ENCODE measurements around the gene CCNC.

The CCNC gene

DNA sequence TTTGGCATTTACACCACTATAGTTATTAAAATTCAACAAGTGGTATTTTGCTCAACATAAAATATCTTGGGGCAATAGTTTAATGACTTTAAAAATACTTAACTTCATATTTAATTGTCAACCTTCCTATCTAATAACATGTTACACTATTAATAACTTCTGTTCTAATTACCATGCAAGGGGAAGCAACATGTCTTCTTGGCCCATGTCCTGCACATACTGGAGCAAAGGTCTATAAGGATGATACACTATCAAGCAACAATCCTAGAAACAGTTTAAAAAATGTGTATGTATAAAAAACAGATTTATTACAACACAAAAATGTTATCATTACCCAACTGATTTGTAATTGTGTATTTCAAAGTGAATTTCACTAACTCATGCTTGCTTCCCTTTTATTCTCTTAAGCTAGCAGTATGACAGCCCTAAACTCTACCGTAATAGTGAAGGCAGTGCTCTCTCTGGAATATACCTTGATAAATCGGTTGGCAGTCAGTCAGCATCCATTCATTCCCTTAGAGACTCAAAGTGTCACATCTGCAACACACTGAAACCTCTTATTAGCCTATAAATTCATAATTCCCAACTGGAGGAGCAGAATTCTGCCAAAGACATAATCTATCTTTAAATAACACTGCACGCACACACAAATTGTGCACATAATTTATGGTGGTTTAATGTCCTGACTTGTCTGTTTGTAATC lies 18.3 kb downstream of the CCNC start:
- FAIRE-seq (no peak), DNase-seq (ENCODE audit: insufficient read length, low spot score) (no peak)
- no peak for TF ChIP-seq SPI1 (IDR thresholded peaks at IDR 0.05; ENCODE audit: low read depth, low read length)
- TF ChIP-seq TAF1 (IDR thresholded peaks at IDR 0.05; ENCODE audit: low read depth, low read length), result no peak
- TF ChIP-seq POU2F2 (IDR thresholded peaks at IDR 0.05; ENCODE audit: low read depth, low read length), result no peak
- no peak for TF ChIP-seq POLR2AphosphoS5 (IDR thresholded peaks at IDR 0.05; ENCODE audit: low read depth, low read length)
- no peak for TF ChIP-seq PAX5 (IDR thresholded peaks at IDR 0.05; ENCODE audit: insufficient read depth, low read length, severe bottlenecking)
- TF ChIP-seq POLR2A (IDR thresholded peaks at IDR 0.05; ENCODE audit: low read depth, low read length), result no peak

DNA sequence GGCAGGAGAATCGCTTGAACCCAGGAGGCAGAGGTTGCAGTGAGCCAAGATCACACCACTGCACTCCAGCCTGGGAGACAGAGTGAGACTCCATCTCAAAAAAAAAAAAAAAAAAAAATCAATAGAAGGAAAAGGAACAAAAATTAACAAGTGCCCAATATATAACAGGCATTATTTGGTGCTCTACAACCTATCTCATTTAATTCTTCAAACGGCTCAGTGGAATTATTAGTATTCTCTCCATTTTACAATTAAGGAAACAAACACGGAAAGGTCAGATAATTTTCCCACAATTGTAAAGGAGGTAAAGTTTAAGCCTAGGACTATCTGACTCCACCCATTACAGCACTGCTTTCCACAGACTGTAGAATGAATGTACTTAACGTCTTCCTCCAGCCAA lies 19.8 kb downstream of the CCNC start:
- DNase-seq (ENCODE audit: insufficient read length, low spot score) (no peak), FAIRE-seq (no peak)
- TF ChIP-seq POLR2AphosphoS5 (IDR thresholded peaks at IDR 0.05; ENCODE audit: low read depth, low read length) (no peak), POLR2A (IDR thresholded peaks at IDR 0.05; ENCODE audit: low read depth, low read length) (no peak)

DNA sequence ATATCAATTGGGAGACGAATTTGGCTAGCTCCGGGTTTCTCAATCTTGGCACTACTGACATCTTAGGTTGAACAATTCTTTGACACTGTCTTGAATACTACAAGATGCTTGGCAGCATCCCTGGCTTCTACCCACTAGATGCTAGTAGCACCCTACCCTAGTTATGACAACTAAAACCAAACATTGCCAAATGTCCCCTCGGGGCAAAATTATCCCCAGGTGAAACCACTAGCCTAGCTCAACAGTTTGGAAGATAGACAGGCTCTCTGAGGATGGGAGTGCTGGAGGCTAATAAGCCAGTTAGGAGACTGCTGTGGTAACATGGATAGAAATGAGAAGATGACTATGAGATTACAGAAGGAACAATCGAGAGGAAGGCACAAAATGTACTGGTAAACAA lies 20.9 kb downstream of the CCNC start:
- TF ChIP-seq TAF1 (IDR thresholded peaks at IDR 0.05; ENCODE audit: low read depth, low read length) (no peak), POLR2A (IDR thresholded peaks at IDR 0.05; ENCODE audit: low read depth, low read length) (no peak), POLR2AphosphoS5 (IDR thresholded peaks at IDR 0.05; ENCODE audit: low read depth, low read length) (no peak), SPI1 (IDR thresholded peaks at IDR 0.05; ENCODE audit: low read depth, low read length) (no peak), PAX5 (IDR thresholded peaks at IDR 0.05; ENCODE audit: insufficient read depth, low read length, severe bottlenecking) (no peak), POU2F2 (IDR thresholded peaks at IDR 0.05; ENCODE audit: low read depth, low read length) (no peak)
- FAIRE-seq (no peak), DNase-seq (ENCODE audit: insufficient read length, low spot score) (no peak)

DNA sequence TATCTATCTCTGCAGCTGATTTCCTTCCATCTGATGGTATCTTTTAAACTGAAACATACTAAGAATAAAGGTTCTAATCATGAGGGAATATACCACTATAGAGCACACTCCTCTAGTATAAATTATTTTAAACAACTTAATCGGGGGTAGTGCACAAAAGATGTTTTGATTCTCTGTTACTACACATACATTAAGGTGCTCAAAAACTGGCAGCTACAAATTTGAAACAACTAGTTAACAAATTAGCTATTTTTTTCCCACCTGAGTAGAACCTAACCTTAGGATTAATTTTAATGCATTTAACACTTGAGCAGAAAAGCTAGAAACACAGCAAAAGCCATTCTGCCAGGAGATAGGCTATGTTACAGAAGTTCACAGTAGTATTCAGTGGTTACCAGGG lies 23.0 kb downstream of the CCNC start:
- no peak for DNase-seq (ENCODE audit: insufficient read length, low spot score)
- no peak for FAIRE-seq
- TF ChIP-seq SPI1 (IDR thresholded peaks at IDR 0.05; ENCODE audit: low read depth, low read length) (no peak), POLR2A (IDR thresholded peaks at IDR 0.05; ENCODE audit: low read depth, low read length) (no peak), TAF1 (IDR thresholded peaks at IDR 0.05; ENCODE audit: low read depth, low read length) (no peak), POLR2AphosphoS5 (IDR thresholded peaks at IDR 0.05; ENCODE audit: low read depth, low read length) (no peak), PAX5 (IDR thresholded peaks at IDR 0.05; ENCODE audit: insufficient read depth, low read length, severe bottlenecking) (no peak), POU2F2 (IDR thresholded peaks at IDR 0.05; ENCODE audit: low read depth, low read length) (no peak)

DNA sequence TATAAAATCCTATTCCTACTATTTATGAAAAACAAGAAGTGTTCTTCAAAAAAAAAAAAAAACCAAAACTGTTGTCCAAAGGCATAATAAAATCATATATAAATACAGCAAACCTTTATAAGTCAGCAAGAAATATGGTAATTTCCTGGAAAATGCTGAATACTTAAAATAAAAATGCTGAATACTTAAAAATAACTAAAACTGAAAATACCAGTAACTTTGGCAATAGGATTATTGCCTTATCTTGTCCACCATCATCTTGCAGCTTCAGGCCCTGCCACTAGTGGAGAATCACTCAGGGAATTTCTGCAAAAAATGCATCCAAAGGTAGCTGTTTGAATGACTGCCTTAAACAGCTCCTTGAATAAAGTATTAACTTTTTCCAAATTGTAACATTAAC lies 24.5 kb downstream of the CCNC start:
- TF ChIP-seq TAF1 (IDR thresholded peaks at IDR 0.05; ENCODE audit: low read depth, low read length), result no peak
- no peak for TF ChIP-seq POLR2AphosphoS5 (IDR thresholded peaks at IDR 0.05; ENCODE audit: low read depth, low read length)
- FAIRE-seq (no peak), DNase-seq (ENCODE audit: insufficient read length, low spot score) (no peak)

DNA sequence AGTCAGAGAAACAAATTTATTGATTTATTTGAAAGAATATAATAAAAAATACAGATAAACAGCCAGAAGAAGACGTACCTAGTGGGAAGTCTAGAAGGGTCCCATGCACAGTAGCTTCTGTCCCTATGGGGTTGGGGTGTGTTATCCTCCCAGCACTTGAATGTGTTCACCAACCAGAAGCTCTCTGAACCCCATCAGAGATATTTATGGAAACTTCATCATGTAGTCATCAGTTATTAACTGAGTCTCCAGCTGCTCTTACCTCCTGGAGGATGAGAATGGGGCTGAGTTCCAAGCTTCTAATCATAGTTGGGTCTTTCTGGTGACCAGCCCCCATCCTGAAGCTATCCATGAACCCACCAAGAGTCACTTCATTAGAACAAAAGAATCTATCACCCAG lies 37.8 kb downstream of the CCNC start:
- no peak for DNase-seq (ENCODE audit: insufficient read length, low spot score)
- TF ChIP-seq POU2F2 (IDR thresholded peaks at IDR 0.05; ENCODE audit: low read depth, low read length) (no peak), POLR2AphosphoS5 (IDR thresholded peaks at IDR 0.05; ENCODE audit: low read depth, low read length) (no peak), SPI1 (IDR thresholded peaks at IDR 0.05; ENCODE audit: low read depth, low read length) (no peak), POLR2A (IDR thresholded peaks at IDR 0.05; ENCODE audit: low read depth, low read length) (no peak), PAX5 (IDR thresholded peaks at IDR 0.05; ENCODE audit: insufficient read depth, low read length, severe bottlenecking) (no peak), TAF1 (IDR thresholded peaks at IDR 0.05; ENCODE audit: low read depth, low read length) (no peak)
- no peak for FAIRE-seq

DNA sequence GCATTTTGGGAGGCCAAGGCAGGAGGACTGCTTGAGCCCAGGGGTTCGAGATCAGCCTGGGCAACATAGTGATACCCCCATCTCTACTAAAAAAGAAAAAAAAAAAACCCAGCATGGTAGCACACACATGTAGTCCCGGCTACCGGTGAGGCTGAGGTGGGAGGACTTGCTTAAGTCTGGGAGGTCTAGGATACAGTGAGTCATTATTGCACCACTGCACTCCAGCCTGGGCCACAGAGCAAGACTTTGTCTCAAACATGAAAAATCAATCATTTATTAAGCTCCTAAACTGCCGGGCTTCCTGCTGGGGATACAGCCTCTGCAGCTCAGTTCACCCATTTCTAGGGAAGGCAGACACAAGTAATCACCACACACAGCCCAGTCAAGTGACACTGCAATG lies 45.9 kb downstream of the CCNC start:
- TF ChIP-seq PAX5 (IDR thresholded peaks at IDR 0.05; ENCODE audit: insufficient read depth, low read length, severe bottlenecking) (no peak), POU2F2 (IDR thresholded peaks at IDR 0.05; ENCODE audit: low read depth, low read length) (no peak), POLR2AphosphoS5 (IDR thresholded peaks at IDR 0.05; ENCODE audit: low read depth, low read length) (no peak), POLR2A (IDR thresholded peaks at IDR 0.05; ENCODE audit: low read depth, low read length) (no peak), TAF1 (IDR thresholded peaks at IDR 0.05; ENCODE audit: low read depth, low read length) (no peak), SPI1 (IDR thresholded peaks at IDR 0.05; ENCODE audit: low read depth, low read length) (no peak)
- FAIRE-seq (no peak), DNase-seq (ENCODE audit: insufficient read length, low spot score) (no peak)

DNA sequence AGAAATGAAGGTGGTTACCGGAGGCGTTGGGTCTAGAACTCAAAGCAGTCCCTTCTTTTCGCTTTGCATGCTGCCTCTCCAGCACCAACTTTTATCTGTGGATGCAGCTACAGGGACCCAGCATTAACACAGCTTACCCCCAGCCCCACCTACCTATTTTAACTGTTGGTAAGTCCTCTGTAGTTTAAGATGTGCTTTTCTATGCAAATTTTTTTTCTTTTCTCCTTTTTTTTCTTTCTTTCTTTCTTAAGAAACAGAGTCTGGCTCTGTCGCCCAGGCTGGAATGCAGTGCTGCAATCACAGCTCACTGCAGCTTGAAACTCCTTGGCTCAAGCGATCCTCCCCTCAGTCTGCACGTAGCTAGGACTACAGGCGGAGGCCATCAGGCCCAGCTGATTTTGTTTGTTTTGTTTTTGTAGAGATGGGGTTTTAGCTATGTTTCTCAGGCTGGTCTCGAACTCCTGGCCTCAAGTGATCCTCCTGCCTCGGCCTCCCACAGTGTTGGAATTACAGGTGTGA lies 46.8 kb downstream of the CCNC start:
- TF ChIP-seq SPI1 (IDR thresholded peaks at IDR 0.05; ENCODE audit: low read depth, low read length), result no peak
- DNase-seq (ENCODE audit: insufficient read length, low spot score), result no peak
- FAIRE-seq, result no peak

DNA sequence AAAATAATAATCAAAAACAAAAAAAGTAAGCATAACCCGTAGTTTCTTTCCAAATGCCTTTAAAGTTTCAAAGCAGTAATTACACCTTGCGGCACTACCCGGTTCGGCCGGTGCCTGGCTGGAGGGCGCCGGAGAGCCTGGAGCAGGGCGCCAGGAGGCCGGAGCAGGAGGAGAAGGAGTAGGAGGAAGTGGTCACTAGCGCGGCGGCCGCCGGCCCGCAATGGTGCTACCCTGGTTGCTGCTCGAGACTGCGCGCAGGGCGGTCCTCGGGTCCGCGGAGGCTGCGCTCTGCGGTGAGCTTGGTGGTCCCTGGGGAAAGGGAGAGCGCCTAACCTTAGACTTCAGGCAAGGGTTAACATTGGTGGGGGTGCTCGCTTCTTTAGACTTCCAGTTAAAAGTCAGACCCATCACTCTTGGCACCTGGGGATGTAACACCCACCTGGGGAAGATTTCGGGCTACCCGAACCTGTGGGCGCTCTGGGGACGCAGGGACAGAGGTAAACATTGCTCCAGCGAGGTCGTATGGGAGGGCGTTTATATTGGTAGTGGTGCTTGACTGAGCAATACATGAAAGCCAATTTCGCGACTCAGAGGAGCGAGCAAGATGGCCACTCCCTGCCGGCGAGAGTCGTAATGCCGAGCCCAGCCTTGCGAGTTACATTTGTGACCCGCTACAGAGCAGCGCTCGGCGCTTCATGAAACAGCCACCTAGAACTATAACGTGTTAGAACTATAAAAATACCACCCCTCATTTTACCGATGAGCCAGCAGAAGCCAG lies 47.4 kb downstream of the CCNC start:
- FAIRE-seq (peak; percentile 91), DNase-seq (ENCODE audit: insufficient read length, low spot score) (peak; percentile 60)
- peak; percentile 73 for TF ChIP-seq POLR2AphosphoS5 (IDR thresholded peaks at IDR 0.05; ENCODE audit: low read depth, low read length)
- no peak; the same call in none of the 2 replicates for TF ChIP-seq TAF1 (IDR thresholded peaks at IDR 0.05; ENCODE audit: low read depth, low read length)
- no peak for TF ChIP-seq PAX5 (IDR thresholded peaks at IDR 0.05; ENCODE audit: insufficient read depth, low read length, severe bottlenecking)
- TF ChIP-seq POU2F2 (IDR thresholded peaks at IDR 0.05; ENCODE audit: low read depth, low read length), result 0 out of 2 replicates have a peak, but pooled peaks have one; percentile 11
- TF ChIP-seq SPI1 (IDR thresholded peaks at IDR 0.05; ENCODE audit: low read depth, low read length), result peak; percentile 65
- TF ChIP-seq POLR2A (IDR thresholded peaks at IDR 0.05; ENCODE audit: low read depth, low read length), result peak; percentile 66; the same call in 1 of the 2 replicates

DNA sequence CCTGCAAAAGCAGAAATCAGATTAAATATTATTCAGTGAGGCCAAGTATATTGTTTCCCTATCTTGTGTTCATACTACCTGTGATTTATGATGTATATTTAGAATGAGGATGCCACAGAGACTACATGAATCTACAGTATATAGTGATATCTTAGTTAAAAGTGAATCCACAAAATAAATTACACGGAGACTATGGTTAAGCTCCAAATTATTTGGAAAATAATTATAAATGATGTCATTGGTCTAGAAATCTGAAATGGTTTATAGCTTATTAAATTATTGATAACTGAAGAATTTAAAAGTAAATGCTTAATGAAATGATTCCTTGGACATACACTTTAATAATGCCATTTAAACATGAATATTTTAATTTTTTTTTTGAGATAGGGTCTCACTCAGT lies 49.0 kb downstream of the CCNC start:
- no peak for FAIRE-seq
- TF ChIP-seq TAF1 (IDR thresholded peaks at IDR 0.05; ENCODE audit: low read depth, low read length) (no peak), POLR2A (IDR thresholded peaks at IDR 0.05; ENCODE audit: low read depth, low read length) (no peak), SPI1 (IDR thresholded peaks at IDR 0.05; ENCODE audit: low read depth, low read length) (no peak), PAX5 (IDR thresholded peaks at IDR 0.05; ENCODE audit: insufficient read depth, low read length, severe bottlenecking) (no peak), POLR2AphosphoS5 (IDR thresholded peaks at IDR 0.05; ENCODE audit: low read depth, low read length) (no peak)
- no peak for DNase-seq (ENCODE audit: insufficient read length, low spot score)
